GM12891 (cell line): Measurements from ENCODE around the gene OR2H2.

Source experiments
- POLR2A ChIP-seq: IDR thresholded peaks from 2 replicates; pipeline ENCODE4 v1.6.1; 2011; ENCODE audit warnings: low read depth, low read length, control low read depth
- POLR2AphosphoS5 ChIP-seq: IDR thresholded peaks from 2 replicates; pipeline ENCODE4 v1.6.1; 2011; ENCODE audit warnings: low read depth, low read length, control low read depth

DNA sequence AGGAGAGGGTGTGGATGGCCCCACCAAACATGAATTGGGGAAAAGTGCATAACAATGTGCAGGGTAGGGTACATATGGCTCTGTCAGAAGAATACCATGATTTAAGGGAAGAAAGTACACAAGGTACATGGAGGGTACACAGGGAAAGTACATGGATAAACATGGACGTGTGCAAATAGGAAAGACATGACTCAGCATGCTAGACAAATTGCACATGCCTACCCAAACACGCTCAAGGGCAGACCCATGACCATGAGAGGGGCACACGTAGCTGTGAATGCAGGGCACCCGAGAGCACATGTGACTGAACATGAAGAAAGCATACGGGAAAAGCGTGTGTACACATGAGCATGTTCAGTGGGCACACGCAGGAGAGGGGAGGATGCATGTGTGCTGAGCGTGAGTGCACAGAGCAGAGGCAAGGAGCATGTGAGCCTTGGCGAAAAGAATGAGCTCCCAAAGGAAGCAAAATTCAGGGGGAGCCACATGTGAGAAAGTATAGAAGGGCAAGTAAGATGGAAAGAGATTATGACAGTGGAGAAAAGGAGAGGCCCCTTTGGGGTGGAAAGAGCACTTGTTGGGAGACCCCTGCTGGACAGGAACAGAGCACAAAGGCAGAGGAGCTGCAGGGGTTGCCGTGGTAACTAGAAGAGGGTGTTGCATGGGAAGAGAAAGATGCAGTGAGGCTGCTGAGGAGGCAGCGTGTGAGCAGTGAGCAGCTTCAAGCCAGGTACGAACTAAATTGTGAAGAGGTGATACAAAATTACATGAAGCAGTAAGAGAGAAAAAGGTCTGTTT lies 17.8 kb downstream of the OR2H2 start:
- TF ChIP-seq POLR2AphosphoS5 (no peak), POLR2A (no peak)
